MM.1S (cell line): Measurements from ENCODE around the gene LEFTY1.

Experiments used
- DNase-seq: peaks from one replicate; pipeline ENCODE4 v3.0.0-alpha.2; 2015
- H2AFZ ChIP-seq: fragments of 300-600 bp; sonication (generic); 2 replicates; pipeline ENCODE4 v1.6.0; 2016; ENCODE audit warnings: antibody characterized with exemption, low read length
- H3F3A ChIP-seq: fragments of 300-600 bp; sonication (generic); 2 replicates; pipeline ENCODE4 v1.6.1; 2016; ENCODE audit warnings: mild to moderate bottlenecking, antibody characterized with exemption, low read length, moderate library complexity, mixed read lengths; ENCODE audit not compliant: insufficient read depth
- H3K27ac ChIP-seq: fragments of 300-600 bp; sonication (generic); 2 replicates; pipeline ENCODE4 v1.5.1; 2016; ENCODE audit warnings: mild to moderate bottlenecking, low read length
- H3K27me3 ChIP-seq: fragments of 300-600 bp; sonication (generic); replicated peaks from 2 replicates; pipeline ENCODE4 v1.6.0; 2016; ENCODE audit warnings: low read length; ENCODE audit not compliant: insufficient read depth
- H3K36me3 ChIP-seq: fragments of 300-600 bp; sonication (generic); replicated peaks from 2 replicates; pipeline ENCODE4 v1.6.1; 2016; ENCODE audit warnings: mild to moderate bottlenecking, low read length, mixed read lengths; ENCODE audit not compliant: insufficient read depth
- H3K4me1 ChIP-seq: fragments of 300-600 bp; sonication (generic); 2 replicates; pipeline ENCODE4 v1.6.1; 2016; ENCODE audit warnings: low read length, mixed read lengths
- H3K4me2 ChIP-seq: fragments of 300-600 bp; sonication (generic); 2 replicates; pipeline ENCODE4 v1.6.0; 2016; ENCODE audit warnings: low read depth, low read length
- H3K4me3 ChIP-seq: fragments of 300-600 bp; sonication (generic); 2 replicates; pipeline ENCODE4 v1.5.1; 2016; ENCODE audit warnings: low read length, mixed read lengths
- H3K79me2 ChIP-seq: fragments of 300-600 bp; sonication (generic); 2 replicates; pipeline ENCODE4 v1.6.1; 2016; ENCODE audit warnings: mixed run types, low read length, mixed read lengths
- H3K9ac ChIP-seq: fragments of 300-600 bp; sonication (generic); 2 replicates; pipeline ENCODE4 v1.6.1; 2016; ENCODE audit warnings: low read length, mixed read lengths
- H3K9me2 ChIP-seq: fragments of 300-600 bp; sonication (generic); replicated peaks from 2 replicates; pipeline ENCODE4 v1.6.1; 2016; ENCODE audit warnings: mild to moderate bottlenecking, low read length, mixed read lengths; ENCODE audit not compliant: insufficient read depth
- H3K9me3 ChIP-seq: fragments of 300-600 bp; sonication (generic); replicated peaks from 2 replicates; pipeline ENCODE4 v1.6.1; 2016; ENCODE audit warnings: mild to moderate bottlenecking, low read length, mixed read lengths; ENCODE audit not compliant: insufficient read depth
- H4K20me1 ChIP-seq: fragments of 300-600 bp; sonication (generic); 2 replicates; pipeline ENCODE4 v1.6.1; 2016; ENCODE audit warnings: mild to moderate bottlenecking, low read length, moderate library complexity, mixed read lengths; ENCODE audit not compliant: insufficient read depth
- CTCF ChIP-seq: fragments of 300-600 bp; sonication (generic); IDR thresholded peaks from 2 replicates; pipeline ENCODE4 v1.5.1; 2016; ENCODE audit warnings: antibody characterized with exemption, low read length, mixed read lengths
- EZH2 ChIP-seq: fragments of 300-600 bp; sonication (generic); optimal IDR thresholded peaks from 2 replicates; pipeline ENCODE3; 2017; ENCODE audit warnings: low read depth, mild to moderate bottlenecking, antibody characterized with exemption, low read length, mixed read lengths
- EZH2phosphoT487 ChIP-seq: fragments of 300-600 bp; sonication (generic); IDR thresholded peaks from 2 replicates; pipeline ENCODE4 v1.6.1; 2018; ENCODE audit warnings: antibody characterized with exemption, low read length

The LEFTY1 gene

DNA sequence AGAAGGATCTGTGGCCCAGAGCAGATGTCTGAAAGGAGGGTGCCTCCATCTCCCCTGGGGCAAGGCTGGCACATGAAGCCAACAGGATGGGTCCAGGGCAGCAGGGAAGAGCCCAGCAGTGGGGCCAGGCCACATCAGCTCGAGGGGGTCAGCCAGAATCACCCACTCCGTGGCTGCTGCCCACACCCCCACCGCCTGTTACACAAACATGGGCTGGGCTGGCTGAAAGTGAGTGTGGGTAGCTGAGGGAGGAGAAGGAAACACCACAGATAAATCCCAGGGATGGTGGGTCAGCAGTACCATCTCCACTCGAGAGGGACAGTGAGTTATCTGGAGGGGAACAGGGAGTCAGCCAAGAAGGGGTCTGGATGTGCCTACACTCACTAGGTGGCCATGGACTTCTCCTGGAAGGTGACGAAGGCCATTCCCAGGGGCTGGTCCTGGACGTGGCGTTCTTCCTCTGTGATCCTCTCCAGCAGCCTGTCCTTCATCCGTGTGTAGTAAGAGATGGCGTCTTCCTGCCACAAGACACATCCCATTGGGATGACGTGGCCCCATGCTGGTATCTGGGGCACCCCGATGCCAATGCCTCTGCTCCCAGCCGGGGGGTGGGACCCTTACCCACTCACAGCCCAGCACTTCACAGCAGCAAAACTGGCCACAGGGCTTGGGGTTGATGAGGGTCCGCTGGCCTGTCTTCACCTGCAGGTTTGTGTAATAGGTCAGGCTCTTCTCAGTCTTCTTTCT lies 26.9 kb downstream of the LEFTY1 start:
- Histone ChIP-seq H3K36me3 (peaks cover 30% of the 10 kb centered on the region), H3K9ac (no peak overlapping the region)
- no peak for DNase-seq

DNA sequence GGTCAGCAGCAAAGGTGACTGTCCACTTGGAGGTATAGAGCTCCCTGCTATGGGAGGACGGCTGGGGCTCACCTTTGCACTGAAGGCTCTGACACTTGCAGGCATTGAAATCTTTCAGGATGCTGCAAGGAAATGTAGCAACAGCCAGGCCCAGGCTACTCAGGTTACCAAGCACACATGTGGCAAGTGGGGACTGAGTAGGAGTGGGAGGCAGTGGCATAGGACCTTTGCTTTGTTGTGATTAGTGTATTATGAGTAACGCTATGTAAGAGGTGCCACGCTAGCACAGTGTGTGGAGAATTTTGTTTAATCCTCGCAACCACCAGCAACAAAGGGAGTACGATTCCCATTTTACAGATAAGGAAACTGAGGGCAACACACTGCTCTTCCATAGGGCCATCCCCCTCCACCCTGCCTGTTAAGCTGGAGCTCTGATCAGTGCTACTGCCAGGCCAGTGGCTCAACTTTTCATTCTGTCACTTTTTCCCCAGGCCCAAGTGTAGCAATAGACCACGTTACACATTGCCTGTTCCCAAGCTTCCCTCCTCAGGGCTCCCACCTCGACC lies 28.0 kb downstream of the LEFTY1 start:
- H3K36me3 ChIP-seq = peaks cover 23% of the 10 kb centered on the region
- H2AFZ ChIP-seq = no peak overlapping the region
- H3K27ac ChIP-seq = no peak overlapping the region

More for the DNA sequence above, 26.9 kb downstream of the LEFTY1 start:
- Histone ChIP-seq H3K9me2 (no peaks in the 10 kb centered on the region), H3K9me3 (no peaks in the 10 kb centered on the region), H3K4me2 (no peak overlapping the region), H3K4me3 (no peak overlapping the region), H3K79me2 (peaks cover 78% of the 10 kb centered on the region), H2AFZ (no peak overlapping the region), H3K4me1 (peaks cover 11% of the 10 kb centered on the region), H3K27ac (no peak overlapping the region), H4K20me1 (no peaks in the 10 kb centered on the region), H3K27me3 (no peaks in the 10 kb centered on the region), H3F3A (peaks cover 11% of the 10 kb centered on the region)
- TF ChIP-seq EZH2 (no peak), CTCF (no peak), EZH2phosphoT487 (no peak)

GRCh38 chr1:225860107-225860506 lies 28.8 kb downstream of the LEFTY1 start:
- Histone ChIP-seq H3K27me3 (no peaks in the 10 kb centered on the region), H3K4me1 (peaks cover 28% of the 10 kb centered on the region), H3K9me2 (no peaks in the 10 kb centered on the region), H3K9me3 (no peaks in the 10 kb centered on the region), H2AFZ (no peak overlapping the region), H3K9ac (no peak overlapping the region), H3K4me3 (no peak overlapping the region), H3K27ac (no peak overlapping the region), H3K4me2 (no peak overlapping the region), H3F3A (peaks cover 30% of the 10 kb centered on the region), H4K20me1 (no peaks in the 10 kb centered on the region), H3K36me3 (peaks cover 22% of the 10 kb centered on the region), H3K79me2 (peaks cover 63% of the 10 kb centered on the region)
- DNase-seq = no peak
- TF ChIP-seq CTCF = no peak
- no peak for TF ChIP-seq EZH2phosphoT487
- TF ChIP-seq EZH2 = no peak

More for the DNA sequence above, 28.0 kb downstream of the LEFTY1 start:
- TF ChIP-seq EZH2phosphoT487 (no peak), EZH2 (no peak), CTCF (no peak)
- Histone ChIP-seq H3K4me2 (no peak overlapping the region), H3K9me3 (no peaks in the 10 kb centered on the region), H3K4me1 (peaks cover 19% of the 10 kb centered on the region), H3K9ac (no peak overlapping the region), H3K4me3 (no peak overlapping the region), H3F3A (peaks cover 22% of the 10 kb centered on the region), H4K20me1 (no peaks in the 10 kb centered on the region), H3K79me2 (peaks cover 71% of the 10 kb centered on the region), H3K9me2 (no peaks in the 10 kb centered on the region), H3K27me3 (no peaks in the 10 kb centered on the region)
- DNase-seq = no peak
